Dermis microvascular lymphatic vessel endothelial cell (primary cell): ENCODE data around the gene OR2D2. TPM values are rescaled to one million over a fixed set of nuclear protein-coding genes. Genes with fewer than 3 reads are reported as not detected.
"Not testable (repeated sequence)": the region's sequence is repeated elsewhere in the genome, so short reads cannot be mapped to it uniquely, and the experiment has no call there.

Experiments used
- DNase-seq, 2 donors: peaks; one replicate each; pipeline versions ENCODE4 v3.0.0 to v3.0.0-alpha.2; 2010; ENCODE audit warnings: low read depth in 2 of 2
- total RNA-seq: library from RNA; depleted of rRNA; stranded (reverse); fragments of >200 nt; gene quantifications from 2 replicates; pipeline ENCODE4 v1.2.1, GENCODE V29; 2014

The OR2D2 gene
- total RNA-seq, 1 donor from 2014 or later: 0.13 TPM

GRCh38 chr11:6882751-6883150, 9.5 kb downstream of the OR2D2 start:
- no peak for DNase-seq

GRCh38 chr11:6876914-6877313, 15.4 kb downstream of the OR2D2 start:
- no peak for DNase-seq

- DNase-seq: no peak
These were observed 16.0 kb downstream of the OR2D2 start, which contains the start of gene OR10A4 for GRCh38 chr11:6876325-6876724. OR10A4 (plus strand) TSS chr11:6876625; CDS start chr11:6876648, 23 bp downstream.

GRCh38 chr11:6875761-6876160, 16.5 kb downstream of the OR2D2 start:
- no peak for DNase-seq

- DNase-seq: no peak
These were observed 21.0 kb downstream of the OR2D2 start for GRCh38 chr11:6871278-6871677.

- DNase-seq: no peak
These were observed 27.9 kb downstream of the OR2D2 start for GRCh38 chr11:6864438-6864837.

GRCh38 chr11:6862961-6863360, 29.3 kb downstream of the OR2D2 start, which contains the start of gene OR10A2:
OR10A2 (plus strand) TSS chr11:6863057; CDS start chr11:6869755, 6,698 bp downstream.
- no peak for DNase-seq

- no peak for DNase-seq
These were observed 35.4 kb downstream of the OR2D2 start for GRCh38 chr11:6856871-6857270.

- no peak for DNase-seq
These were observed 36.2 kb downstream of the OR2D2 start for GRCh38 chr11:6855971-6856541.

GRCh38 chr11:6854801-6855200, 37.5 kb downstream of the OR2D2 start:
- not testable (repeated sequence) for DNase-seq

- no peak for DNase-seq
These were observed 41.8 kb downstream of the OR2D2 start for GRCh38 chr11:6850526-6850925.

GRCh38 chr11:6845383-6845782, 46.9 kb downstream of the OR2D2 start, which contains the start of gene OR10A5:
OR10A5 (plus strand) TSS chr11:6845683; CDS start chr11:6845683, 0 bp downstream.
- DNase-seq: no peak

- no peak for DNase-seq
These were observed 47.9 kb downstream of the OR2D2 start for GRCh38 chr11:6844356-6844755.

- no peak for DNase-seq
These were observed 48.6 kb downstream of the OR2D2 start for GRCh38 chr11:6843670-6844069.

GRCh38 chr11:6841694-6842093, 50.6 kb downstream of the OR2D2 start:
- DNase-seq: no peak

Other genes starting within 250 kb of the OR2D2 start
- gene DCHS1, start 236.7 kb downstream of the OR2D2 start, total RNA-seq: 21.4 and 54.1 TPM in 2 replicates
- gene MRPL17, start 209.2 kb downstream of the OR2D2 start, total RNA-seq: 40.6 and 51.2 TPM in 2 replicates
- under 0.01 TPM in 2 replicates for gene OR2AG2, start 120.5 kb downstream of the OR2D2 start, total RNA-seq
- gene OR2AG1, start 109.5 kb downstream of the OR2D2 start, total RNA-seq: not detected in 2 replicates
- gene OR6A2, start 92.8 kb downstream of the OR2D2 start, total RNA-seq: under 0.01 and 0.25 TPM in 2 replicates
- not detected in 2 replicates for gene OR10A5, start 46.8 kb downstream of the OR2D2 start, total RNA-seq
- not detected in 2 replicates for gene OR10A2, start 29.4 kb downstream of the OR2D2 start, total RNA-seq
- not detected in 2 replicates for gene OR10A4, start 15.9 kb downstream of the OR2D2 start, total RNA-seq
- not detected in 2 replicates for gene OR2D3, start 28.5 kb upstream of the OR2D2 start, total RNA-seq
- 1.3 TPM in 2 replicates for gene ZNF215, start 33.9 kb upstream of the OR2D2 start, total RNA-seq
- 0.38 and 0.77 TPM in 2 replicates for gene ZNF214, start 127.8 kb upstream of the OR2D2 start, total RNA-seq
- gene NLRP14, start 128.0 kb upstream of the OR2D2 start, total RNA-seq: under 0.01 TPM in 2 replicates
- not detected in 2 replicates for gene RBMXL2, start 196.5 kb upstream of the OR2D2 start, total RNA-seq